ENCODE data around the gene GALNT10.

Gene GALNT10

DNA sequence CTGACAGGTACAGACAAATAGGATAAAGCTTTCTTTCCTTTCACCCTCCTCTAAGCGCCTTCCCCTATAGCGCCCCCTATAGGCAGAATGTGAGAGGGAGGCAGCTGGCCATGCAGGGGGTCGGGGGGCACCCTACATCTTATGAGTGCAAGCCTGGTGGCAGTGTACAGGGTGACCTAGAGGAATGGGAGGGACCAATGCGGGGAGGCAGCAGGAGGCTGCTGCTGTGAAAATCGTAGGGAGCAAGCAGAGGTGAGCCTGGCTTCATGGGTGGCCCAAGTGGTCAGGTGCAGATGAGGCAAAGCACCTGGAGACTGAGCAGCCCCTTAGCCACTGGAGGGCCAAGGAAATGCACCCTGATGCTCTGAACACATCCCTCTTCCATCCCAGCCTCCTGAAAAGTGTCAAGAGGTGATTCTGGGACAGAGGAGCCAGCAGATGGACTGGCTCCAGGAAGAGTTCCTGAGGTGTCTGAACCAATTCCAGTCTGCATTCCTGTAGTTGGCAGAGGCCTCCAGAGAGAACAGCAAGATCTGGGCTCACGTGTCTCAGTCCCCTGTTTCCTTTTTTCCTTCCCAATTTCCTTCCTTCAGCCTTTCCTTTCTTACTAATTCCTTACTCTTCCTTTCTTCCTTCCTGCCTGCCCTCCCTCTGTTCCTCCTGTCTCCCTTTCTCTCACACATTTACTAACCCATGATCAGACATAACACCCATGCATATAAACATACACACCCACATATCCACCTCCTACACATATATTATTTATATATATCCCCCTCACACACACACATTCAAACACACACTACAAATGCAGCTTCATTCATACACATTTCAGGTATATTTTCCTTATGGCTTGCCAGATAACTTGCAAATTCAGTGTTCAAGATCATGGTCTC, 32.8 kb upstream of the GALNT10 start:
- no peak for DNase-seq (ENCODE audit: extremely low read depth, low read depth)
- TF ChIP-seq, protein P1, sequence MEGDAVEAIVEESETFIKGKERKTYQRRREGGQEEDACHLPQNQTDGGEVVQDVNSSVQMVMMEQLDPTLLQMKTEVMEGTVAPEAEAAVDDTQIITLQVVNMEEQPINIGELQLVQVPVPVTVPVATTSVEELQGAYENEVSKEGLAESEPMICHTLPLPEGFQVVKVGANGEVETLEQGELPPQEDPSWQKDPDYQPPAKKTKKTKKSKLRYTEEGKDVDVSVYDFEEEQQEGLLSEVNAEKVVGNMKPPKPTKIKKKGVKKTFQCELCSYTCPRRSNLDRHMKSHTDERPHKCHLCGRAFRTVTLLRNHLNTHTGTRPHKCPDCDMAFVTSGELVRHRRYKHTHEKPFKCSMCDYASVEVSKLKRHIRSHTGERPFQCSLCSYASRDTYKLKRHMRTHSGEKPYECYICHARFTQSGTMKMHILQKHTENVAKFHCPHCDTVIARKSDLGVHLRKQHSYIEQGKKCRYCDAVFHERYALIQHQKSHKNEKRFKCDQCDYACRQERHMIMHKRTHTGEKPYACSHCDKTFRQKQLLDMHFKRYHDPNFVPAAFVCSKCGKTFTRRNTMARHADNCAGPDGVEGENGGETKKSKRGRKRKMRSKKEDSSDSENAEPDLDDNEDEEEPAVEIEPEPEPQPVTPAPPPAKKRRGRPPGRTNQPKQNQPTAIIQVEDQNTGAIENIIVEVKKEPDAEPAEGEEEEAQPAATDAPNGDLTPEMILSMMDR (IDR thresholded peaks at IDR 0.05; ENCODE audit: low read depth, low read length), result peak; percentile 24

DNA sequence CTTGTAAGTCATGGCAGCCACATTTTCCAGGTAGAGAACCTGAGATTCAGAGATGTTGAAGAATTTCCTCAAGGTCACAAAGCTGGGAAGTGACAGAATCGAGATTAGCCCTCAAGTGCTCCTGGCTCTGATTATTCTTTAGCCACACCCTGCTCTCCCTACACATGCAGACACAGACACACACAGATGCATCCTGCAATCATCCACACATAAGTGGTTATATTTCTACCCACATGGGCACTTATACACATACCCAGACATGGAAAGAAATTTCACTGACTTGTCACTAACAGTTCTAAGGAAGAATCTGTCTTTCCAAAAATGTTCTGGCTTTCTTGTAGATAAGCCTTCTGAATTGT, 32.2 kb upstream of the GALNT10 start:
- DNase-seq (ENCODE audit: extremely low read depth, low read depth), result no peak
- TF ChIP-seq, protein P1 (IDR thresholded peaks at IDR 0.05; ENCODE audit: low read depth, low read length), result no peak

GRCh38 chr5:154159343-154159742, 31.2 kb upstream of the GALNT10 start:
- DNase-seq (ENCODE audit: extremely low read depth, low read depth), result no peak
- TF ChIP-seq, protein P1 (IDR thresholded peaks at IDR 0.05; ENCODE audit: low read depth, low read length), result no peak

- no peak for DNase-seq (ENCODE audit: extremely low read depth, low read depth)
- TF ChIP-seq, protein P1 (IDR thresholded peaks at IDR 0.05; ENCODE audit: low read depth, low read length), result no peak
These were observed 27.9 kb upstream of the GALNT10 start for GRCh38 chr5:154162539-154163151.

GRCh38 chr5:154163327-154164248, 26.9 kb upstream of the GALNT10 start:
- TF ChIP-seq, protein P1 (IDR thresholded peaks at IDR 0.05; ENCODE audit: low read depth, low read length), result no peak
- no peak for DNase-seq (ENCODE audit: extremely low read depth, low read depth)

GRCh38 chr5:154164249-154164581, 26.3 kb upstream of the GALNT10 start:
- no peak for DNase-seq (ENCODE audit: extremely low read depth, low read depth)

More at GRCh38 chr5:154164249-154164581, 26.3 kb upstream of the GALNT10 start:
- TF ChIP-seq, protein P1 (IDR thresholded peaks at IDR 0.05; ENCODE audit: low read depth, low read length), result no peak
